ENCODE results near the gene IFNG.

- TF ChIP-seq CTCF (IDR thresholded peaks at IDR 0.05) (no peak), POLR2A (IDR thresholded peaks at IDR 0.05; ENCODE audit: low read depth) (no peak)
These were observed 11.2 kb upstream of the IFNG start for GRCh38 chr12:68170726-68171125.

All from esophagus muscularis mucosa (tissue), 3 donors.